K562 (cell line): ENCODE measurements around the gene ZNF800. TPM values are rescaled to one million over a fixed set of nuclear protein-coding genes. Genes with fewer than 3 reads are reported as not detected.

Experiments
- ARID1B ChIP-seq: fragments of 450-650 bp; IDR thresholded peaks from 2 replicates; pipeline ENCODE4 v1.6.1; 2016; ENCODE audit warnings: antibody characterized with exemption, mild to moderate bottlenecking, inconsistent platforms
- ATF7 ChIP-seq: fragments of 450-650 bp; IDR thresholded peaks from 2 replicates; pipeline ENCODE4 v1.7.1; 2014; ENCODE audit warnings: mild to moderate bottlenecking, moderate library complexity
- BCL6 ChIP-seq: fragments of 250-450 bp; sonication (Bioruptor Pico); IDR thresholded peaks from 2 replicates; pipeline ENCODE4 v1.4.0; 2020
- CSDE1 ChIP-seq, 2 experiments: fragments of 450-650 bp; IDR thresholded peaks; 2 replicates each; pipeline ENCODE4 v1.6.1; 2016; ENCODE audit warnings: mild to moderate bottlenecking in 1 of 2
- DACH1 ChIP-seq: fragments of 450-650 bp; IDR thresholded peaks from 2 replicates; pipeline ENCODE4 v1.6.1; 2018; ENCODE audit not compliant: partially characterized antibody
- FOXP1 ChIP-seq: sonication (generic); formaldehyde crosslinking; IDR thresholded peaks from 2 replicates; pipeline ENCODE4 v1.8.0; 2022; ENCODE audit warnings: mild to moderate bottlenecking, missing genetic modification reagents
- FUS ChIP-seq: fragments of 200-400 bp; formaldehyde crosslinking; optimal IDR thresholded peaks from 2 replicates; pipeline ENCODE3; 2017; ENCODE audit warnings: low read depth, low read length
- GATA2 ChIP-seq: sonication (generic); formaldehyde crosslinking; IDR thresholded peaks from 2 replicates; pipeline ENCODE4 v1.4.0; 2020; ENCODE audit warnings: mild to moderate bottlenecking, missing genetic modification reagents
- JUND ChIP-seq, 2 experiments: IDR thresholded peaks; 2 replicates in 1 of 2; 3 replicates in 1 of 2; pipeline ENCODE4 v1.6.1; 2011; ENCODE audit warnings: borderline replicate concordance in 2 of 2, low read depth in 2 of 2, low read length in 2 of 2, improper control_type of control experiment in 1 of 2, missing biosample characterization in 1 of 2, missing genetic modification characterization in 1 of 2, missing genetic modification reagents in 1 of 2
- MAFG ChIP-seq: fragments of 450-650 bp; conservative IDR thresholded peaks from 2 replicates; pipeline ENCODE4 v1.6.1; 2016; ENCODE audit warnings: missing genetic modification characterization, missing compliant biosample characterization
- MEIS2 ChIP-seq: fragments of 450-650 bp; IDR thresholded peaks from 2 replicates; pipeline ENCODE4 v1.6.1; 2014; ENCODE audit warnings: mild to moderate bottlenecking; ENCODE audit not compliant: partially characterized antibody
- MTA3 ChIP-seq: fragments of 450-650 bp; formaldehyde crosslinking; IDR thresholded peaks from 2 replicates; pipeline ENCODE4 v1.6.1; 2017; ENCODE audit warnings: mild to moderate bottlenecking, borderline replicate concordance
- NBN ChIP-seq: fragments of 450-650 bp; IDR thresholded peaks from 2 replicates; pipeline ENCODE4 v1.6.1; 2016; ENCODE audit warnings: low read depth, mild to moderate bottlenecking
- PHB2 ChIP-seq: fragments of 450-650 bp; IDR thresholded peaks from 2 replicates; pipeline ENCODE4 v1.6.1; 2017; ENCODE audit warnings: low read depth
- PML ChIP-seq: IDR thresholded peaks from 2 replicates; pipeline ENCODE4 v1.6.1; 2012; ENCODE audit warnings: low read length, inconsistent platforms
- SIRT6 ChIP-seq: IDR thresholded peaks from one replicate; pipeline ENCODE4 v1.6.1; 2012; ENCODE audit warnings: low read depth, mild to moderate bottlenecking, control low read depth, inconsistent platforms, low read length, moderate library complexity
- SMARCA4 ChIP-seq: fragments of 450-650 bp; IDR thresholded peaks from 2 replicates; pipeline ENCODE4 v1.6.1; 2016
- SMARCE1 ChIP-seq: fragments of 450-650 bp; IDR thresholded peaks from 2 replicates; pipeline ENCODE4 v1.7.1; 2016; ENCODE audit warnings: mild to moderate bottlenecking
- SOX6 ChIP-seq: fragments of 450-650 bp; IDR thresholded peaks from 2 replicates; pipeline ENCODE4 v1.6.1; 2014; ENCODE audit warnings: mild to moderate bottlenecking
- SRSF9 ChIP-seq: fragments of 200-400 bp; formaldehyde crosslinking; IDR thresholded peaks from 2 replicates; pipeline ENCODE4 v1.6.1; 2017; ENCODE audit warnings: low read depth, low read length, borderline replicate concordance
- TAF15 ChIP-seq: fragments of 200-400 bp; formaldehyde crosslinking; IDR thresholded peaks from 2 replicates; pipeline ENCODE4 v1.6.1; 2017; ENCODE audit warnings: mild to moderate bottlenecking, low read depth, low read length, moderate library complexity
- TCF3 ChIP-seq: sonication (generic); formaldehyde crosslinking; IDR thresholded peaks from 2 replicates; pipeline ENCODE4 v1.4.0; 2020; ENCODE audit warnings: mild to moderate bottlenecking, missing genetic modification reagents
- ZEB2 ChIP-seq: fragments of 450-650 bp; IDR thresholded peaks from 2 replicates; pipeline ENCODE4 v1.6.1; 2016
- ZNF3 ChIP-seq: fragments of 250-450 bp; sonication (Bioruptor Pico); IDR thresholded peaks from 2 replicates; pipeline ENCODE4 v1.5.0; 2021; ENCODE audit warnings: mild to moderate bottlenecking, moderate library complexity
- ZNF316 ChIP-seq: fragments of 450-650 bp; IDR thresholded peaks from 2 replicates; pipeline ENCODE4 v1.6.1; 2016
- ZNF707 ChIP-seq: fragments of 250-450 bp; sonication (Bioruptor Pico); conservative IDR thresholded peaks from 2 replicates; pipeline ENCODE4 v1.8.0; 2022; ENCODE audit warnings: inconsistent platforms, mild to moderate bottlenecking, moderate library complexity
- polyA plus RNA-seq, 8 experiments: library from polyadenylated mRNA; depleted of rRNA in 4 of 8; stranded (reverse) in 5 of 8; unstranded in 3 of 8; fragments of >200 nt; fragmentation: Nextera tagmentation in 2 of 8; fragmentation: Illumina TruSeq in 1 of 8; extraction: Ambion mirVana in 2 of 8; extraction: Trizol in 1 of 8; gene quantifications; 2 replicates each; pipeline versions ENCODE4 v1.2.1 to v1.2.3, GENCODE V29; 2011 to 2014; ENCODE audit warnings: inconsistent platforms in 1 of 8, missing spikeins in 1 of 8
- total RNA-seq, 7 experiments: library from RNA; depleted of rRNA in 6 of 7; stranded (reverse); fragments of >200 nt in 6 of 7; fragmentation: Illumina TruSeq in 2 of 7; extraction: Trizol in 2 of 7; gene quantifications; 2 replicates each; pipeline versions ENCODE4 v1.2.1 to v1.2.3, GENCODE V29; 2011 to 2021; ENCODE audit warnings: low replicate concordance in 1 of 7
- TF ChIP-seq, protein P1 (sequence below), 2 experiments: fragments of 450-650 bp in 1 of 2; sonication (generic) in 1 of 2; formaldehyde crosslinking in 1 of 2; IDR thresholded peaks in 1 of 2; conservative IDR thresholded peaks in 1 of 2; 2 replicates each; pipeline versions ENCODE4 v1.6.1 to v1.8.1; 2016 to 2023; ENCODE audit warnings: mild to moderate bottlenecking in 2 of 2, moderate library complexity in 2 of 2, inconsistent platforms in 1 of 2, missing genetic modification reagents in 1 of 2
- TF ChIP-seq, protein P2 (sequence below): IDR thresholded peaks from 2 replicates; pipeline ENCODE4 v1.6.1; 2012; ENCODE audit warnings: low read depth, low read length, improper control_type of control experiment, borderline replicate concordance

The ZNF800 gene
- total and polyA plus RNA-seq, 9 of the 15 experiments (the other 6 are each of a cell fraction or from before 2014, with no cell fraction given), result 7.5 to 58.3 (median 33.4) TPM

DNA sequence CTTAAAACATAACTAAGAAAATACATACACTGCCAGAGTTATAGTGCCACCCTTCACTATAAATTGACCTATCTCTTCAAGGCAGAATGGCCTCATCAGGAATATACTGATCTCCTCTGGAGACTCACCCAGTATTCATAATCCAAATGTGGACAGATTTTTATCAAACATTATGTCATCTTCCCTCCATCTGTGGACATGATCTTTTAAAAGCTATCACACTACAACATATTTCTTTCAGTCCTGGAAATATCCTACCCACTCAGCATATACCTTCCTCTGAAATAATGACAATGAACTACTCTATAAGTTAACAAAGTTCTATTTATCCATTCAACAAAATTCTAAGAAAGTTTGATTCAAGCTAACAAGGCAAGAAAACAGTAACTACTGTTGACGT lies 3.2 kb downstream of the ZNF800 start (continued):
- TF ChIP-seq JUND (IDR thresholded peaks at IDR 0.05; ENCODE audit: borderline replicate concordance, low read depth, low read length) (peak; percentile 58; the same call in 1 of the 2 replicates), JUND (tag; IDR thresholded peaks at IDR 0.05; ENCODE audit: borderline replicate concordance, low read depth, low read length) (no peak), ARID1B (peak; percentile 73), SMARCA4 (peak; percentile 66), ZNF3 (0 out of 2 replicates have a peak, but pooled peaks have one; percentile 32), ZEB2 (no peak), NBN (no peak), MAFG (tag) (peak; percentile 41; the same call in 1 of the 2 replicates), FOXP1 (CRISPR knock-in tag) (no peak), BCL6 (CRISPR knock-in tag) (no peak), DACH1 (no peak), ZNF707 (no peak), GATA2 (CRISPR knock-in tag) (no peak), TAF15 (no peak), FUS (no peak), SRSF9 (no peak), ATF7 (peak; percentile 85), PML (peak; percentile 25; the same call in 1 of the 2 replicates), MTA3 (0 out of 2 replicates have a peak, but pooled peaks have one; percentile 26), SOX6 (peak; percentile 32; the same call in 1 of the 2 replicates), SMARCE1 (peak; percentile 87), CSDE1 (IDR thresholded peaks at IDR 0.05) (no peak), TCF3 (no peak), SIRT6 (no peak), ZNF316 (peak; percentile 85), PHB2 (no peak), MEIS2 (peak; percentile 56)
- TF ChIP-seq, protein P1, sequence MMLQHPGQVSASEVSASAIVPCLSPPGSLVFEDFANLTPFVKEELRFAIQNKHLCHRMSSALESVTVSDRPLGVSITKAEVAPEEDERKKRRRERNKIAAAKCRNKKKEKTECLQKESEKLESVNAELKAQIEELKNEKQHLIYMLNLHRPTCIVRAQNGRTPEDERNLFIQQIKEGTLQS (IDR thresholded peaks at IDR 0.05), result peak; percentile 73
- TF ChIP-seq, protein P1 (CRISPR knock-in tag; conservative IDR thresholded peaks at IDR 0.05), result no peak
- TF ChIP-seq, protein P2, sequence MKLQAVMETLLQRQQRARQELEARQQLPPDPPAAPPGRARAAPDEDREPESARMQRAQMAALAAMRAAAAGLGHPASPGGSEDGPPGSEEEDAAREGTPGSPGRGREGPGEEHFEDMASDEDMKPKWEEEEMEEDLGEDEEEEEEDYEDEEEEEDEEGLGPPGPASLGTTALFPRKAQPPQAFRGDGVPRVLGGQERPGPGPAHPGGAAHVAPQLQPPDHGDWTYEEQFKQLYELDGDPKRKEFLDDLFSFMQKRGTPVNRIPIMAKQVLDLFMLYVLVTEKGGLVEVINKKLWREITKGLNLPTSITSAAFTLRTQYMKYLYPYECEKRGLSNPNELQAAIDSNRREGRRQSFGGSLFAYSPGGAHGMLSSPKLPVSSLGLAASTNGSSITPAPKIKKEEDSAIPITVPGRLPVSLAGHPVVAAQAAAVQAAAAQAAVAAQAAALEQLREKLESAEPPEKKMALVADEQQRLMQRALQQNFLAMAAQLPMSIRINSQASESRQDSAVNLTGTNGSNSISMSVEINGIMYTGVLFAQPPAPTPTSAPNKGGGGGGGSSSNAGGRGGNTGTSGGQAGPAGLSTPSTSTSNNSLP, result peak; percentile 48; the same call in 1 of the 2 replicates
